GM21367 (cell line): Measurements from ENCODE around the gene KCTD21.
"Not testable (repeated sequence)": the region's sequence is repeated elsewhere in the genome, so short reads cannot be mapped to it uniquely, and the experiment has no call there.

ENCODE experiments used
- ATAC-seq: cut with Tn5 transposase; IDR thresholded peaks from one replicate; pipeline ENCODE4 v1.9.1; 2021; ENCODE audit not compliant: unreplicated experiment

The KCTD21 gene

GRCh38 chr11:78188286-78189173 lies at the start of gene KCTD21, which contains the start of gene USP35:
Gene KCTD21, minus strand, starts transcription at chr11:78188626. Its CDS starts 14,072 bp downstream, at chr11:78174554.
Gene USP35, plus strand, starts transcription at chr11:78188919. Its CDS starts 7,327 bp downstream, at chr11:78196246.
- peak; percentile 96 for ATAC-seq

GRCh38 chr11:78237293-78238046 lies 49.0 kb upstream of the KCTD21 start:
- ATAC-seq: no peak

- no peak for ATAC-seq
Observed at GRCh38 chr11:78234006-78234405, 45.6 kb upstream of the KCTD21 start.

- ATAC-seq: not testable (repeated sequence)
Observed at GRCh38 chr11:78233046-78233445, 44.6 kb upstream of the KCTD21 start.

- no peak for ATAC-seq
Observed at GRCh38 chr11:78231962-78232501, 43.6 kb upstream of the KCTD21 start.

GRCh38 chr11:78230161-78230877 lies 41.9 kb upstream of the KCTD21 start:
- no peak for ATAC-seq

- ATAC-seq: no peak
Observed at GRCh38 chr11:78229106-78229505, 40.7 kb upstream of the KCTD21 start.

GRCh38 chr11:78228467-78228866 lies 40.0 kb upstream of the KCTD21 start:
- ATAC-seq: no peak

GRCh38 chr11:78227921-78228320 lies 39.5 kb upstream of the KCTD21 start:
- no peak for ATAC-seq

- ATAC-seq: no peak
Observed at GRCh38 chr11:78226684-78227680, 38.6 kb upstream of the KCTD21 start.

GRCh38 chr11:78224906-78225420 lies 36.5 kb upstream of the KCTD21 start:
- no peak for ATAC-seq

GRCh38 chr11:78224506-78224905 lies 36.1 kb upstream of the KCTD21 start:
- ATAC-seq: no peak

- peak; percentile 77 for ATAC-seq
Observed at GRCh38 chr11:78223320-78223954, 35.0 kb upstream of the KCTD21 start.

- not testable (repeated sequence) for ATAC-seq
Observed at GRCh38 chr11:78222726-78223125, 34.3 kb upstream of the KCTD21 start.

GRCh38 chr11:78221396-78222315 lies 33.2 kb upstream of the KCTD21 start:
- no peak for ATAC-seq

- ATAC-seq: no peak
Observed at GRCh38 chr11:78220218-78221157, 32.1 kb upstream of the KCTD21 start.
